ENCODE measurements around the gene LDB2. TPM values are rescaled to one million over a fixed set of nuclear protein-coding genes. Genes with fewer than 3 reads are reported as not detected.

LDB2 gene
- total RNA-seq, 2 experiments from 2014 or later: not detected

- H3K9me3 Mint-ChIP-seq: no peaks in the 10 kb centered on the region
Measured at GRCh38 chr4:16710198-16710597, 188.2 kb downstream of the LDB2 start.

GRCh38 chr4:16707874-16708273 is 190.6 kb downstream of the LDB2 start:
- H3K9me3 Mint-ChIP-seq: no peaks in the 10 kb centered on the region
- no peak for DNase-seq
- no peak overlapping the region for H3K4me3 Mint-ChIP-seq
- intact Hi-C loops (cut with micrococcal nuclease): no loop called here
- no peaks in the 10 kb centered on the region for H3K36me3 Mint-ChIP-seq
- no peaks in the 10 kb centered on the region for H3K4me1 Mint-ChIP-seq (ENCODE audit: low read depth)
- H3K27me3 Mint-ChIP-seq: no peaks in the 10 kb centered on the region
- no peak overlapping the region for H3K27ac Mint-ChIP-seq
- CTCF ChIA-PET: no interaction called here
- POLR2A ChIA-PET: no interaction called here

More at GRCh38 chr4:16710198-16710597, 188.2 kb downstream of the LDB2 start:
- no peaks in the 10 kb centered on the region for H3K27me3 Mint-ChIP-seq
- H3K4me3 Mint-ChIP-seq: no peak overlapping the region
- POLR2A ChIA-PET: no interaction called here
- no peak for DNase-seq
- CTCF ChIA-PET: no interaction called here
- intact Hi-C loops (cut with micrococcal nuclease): no loop called here
- H3K27ac Mint-ChIP-seq: no peak overlapping the region
- no peaks in the 10 kb centered on the region for H3K4me1 Mint-ChIP-seq (ENCODE audit: low read depth)
- H3K36me3 Mint-ChIP-seq: no peaks in the 10 kb centered on the region

DNA sequence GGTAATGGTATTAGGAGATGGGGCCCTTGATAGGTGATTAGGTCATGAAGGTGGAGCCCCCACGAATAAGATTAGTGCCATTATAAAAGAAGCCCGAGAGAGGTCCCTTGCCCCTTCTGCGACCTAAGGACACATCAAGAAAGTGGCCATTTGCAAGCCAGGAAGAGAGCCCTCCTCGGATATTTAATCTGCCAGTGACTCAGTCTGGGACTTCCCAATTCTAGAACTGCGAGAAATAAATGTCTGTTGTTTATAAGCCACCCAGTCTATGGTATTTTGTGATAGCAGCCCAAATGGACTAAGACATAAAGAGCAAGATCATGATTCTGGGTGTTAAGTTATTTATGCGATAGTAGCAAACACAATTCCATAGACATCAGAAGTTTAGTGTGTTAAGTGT is 192.2 kb downstream of the LDB2 start:
- no peaks in the 10 kb centered on the region for H3K36me3 Mint-ChIP-seq
- H3K4me1 Mint-ChIP-seq (ENCODE audit: low read depth): no peaks in the 10 kb centered on the region
- no peak overlapping the region for H3K27ac Mint-ChIP-seq
- ChIA-PET POLR2A (no interaction called here), CTCF (no interaction called here)
- no peaks in the 10 kb centered on the region for H3K9me3 Mint-ChIP-seq
- H3K27me3 Mint-ChIP-seq: no peaks in the 10 kb centered on the region
- no peak for DNase-seq
- H3K4me3 Mint-ChIP-seq: no peak overlapping the region
- intact Hi-C loops (cut with micrococcal nuclease): no loop called here

GRCh38 chr4:16705341-16705740 is 193.1 kb downstream of the LDB2 start:
- H3K9me3 Mint-ChIP-seq: no peaks in the 10 kb centered on the region
- no peak overlapping the region for H3K27ac Mint-ChIP-seq
- H3K27me3 Mint-ChIP-seq: no peaks in the 10 kb centered on the region
- no peaks in the 10 kb centered on the region for H3K4me1 Mint-ChIP-seq (ENCODE audit: low read depth)
- no peaks in the 10 kb centered on the region for H3K36me3 Mint-ChIP-seq
- H3K4me3 Mint-ChIP-seq: no peak overlapping the region
- intact Hi-C loops (cut with micrococcal nuclease): no loop called here
- ChIA-PET CTCF (no interaction called here), POLR2A (no interaction called here)
- no peak for DNase-seq

GRCh38 chr4:16704489-16704888 is 194.0 kb downstream of the LDB2 start:
- CTCF ChIA-PET: no interaction called here
- Mint-ChIP-seq H3K4me1 (ENCODE audit: low read depth) (no peaks in the 10 kb centered on the region), H3K27ac (no peak overlapping the region), H3K9me3 (no peaks in the 10 kb centered on the region), H3K36me3 (no peaks in the 10 kb centered on the region), H3K27me3 (no peaks in the 10 kb centered on the region), H3K4me3 (no peak overlapping the region)
- intact Hi-C loops (cut with micrococcal nuclease): no loop called here
- POLR2A ChIA-PET: no interaction called here
- DNase-seq: no peak

- H3K9me3 Mint-ChIP-seq: no peaks in the 10 kb centered on the region
- H3K4me1 Mint-ChIP-seq (ENCODE audit: low read depth): no peaks in the 10 kb centered on the region
- DNase-seq: no peak
- H3K27ac Mint-ChIP-seq: no peak overlapping the region
- no peaks in the 10 kb centered on the region for H3K36me3 Mint-ChIP-seq
- ChIA-PET CTCF (no interaction called here), POLR2A (no interaction called here)
- no peaks in the 10 kb centered on the region for H3K27me3 Mint-ChIP-seq
- no peak overlapping the region for H3K4me3 Mint-ChIP-seq
- intact Hi-C loops (cut with micrococcal nuclease): no loop called here
Measured at GRCh38 chr4:16695896-16696295, 202.5 kb downstream of the LDB2 start.

- Mint-ChIP-seq H3K9me3 (no peaks in the 10 kb centered on the region), H3K4me1 (ENCODE audit: low read depth) (no peaks in the 10 kb centered on the region), H3K27me3 (no peaks in the 10 kb centered on the region), H3K4me3 (no peak overlapping the region), H3K27ac (no peak overlapping the region), H3K36me3 (no peaks in the 10 kb centered on the region)
- no peak for DNase-seq
- ChIA-PET POLR2A (no interaction called here), CTCF (no interaction called here)
- intact Hi-C loops (cut with micrococcal nuclease): no loop called here
Measured at GRCh38 chr4:16694884-16695276, 203.6 kb downstream of the LDB2 start.

DNA sequence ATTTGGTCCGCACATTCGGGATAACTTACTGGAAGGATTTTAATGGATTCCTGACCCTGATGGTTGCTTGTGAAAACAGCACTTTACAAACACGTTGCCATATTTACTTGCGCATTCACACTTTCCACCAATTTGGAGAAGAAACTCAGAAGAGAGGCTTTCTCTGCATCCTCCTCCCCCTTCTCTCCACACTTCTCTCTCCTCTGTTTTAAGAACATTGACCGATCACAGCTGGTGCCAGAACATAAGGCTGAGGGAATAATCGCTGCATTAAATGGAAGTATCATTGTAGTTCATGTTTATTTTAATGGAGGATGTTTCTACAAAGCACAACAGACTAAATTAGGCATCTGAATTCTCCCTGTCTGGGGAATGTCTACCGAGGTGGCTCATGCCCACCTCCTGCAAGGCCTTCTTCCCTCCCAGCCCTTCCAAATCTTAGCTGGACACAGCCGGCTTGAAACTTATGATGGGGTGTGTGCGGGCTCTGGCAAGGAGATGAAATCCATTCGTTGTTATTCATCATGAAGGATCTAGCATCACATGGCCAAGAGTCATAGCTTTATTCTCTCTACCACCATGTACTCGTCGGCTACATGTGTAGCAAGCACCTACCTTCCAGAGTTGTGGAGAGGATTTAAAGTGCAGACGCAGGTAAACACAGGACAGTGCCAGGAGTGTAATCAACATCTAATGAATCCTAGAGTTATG is 204.1 kb downstream of the LDB2 start:
- ChIA-PET CTCF (no interaction called here), POLR2A (no interaction called here)
- DNase-seq: no peak
- Mint-ChIP-seq H3K27ac (no peak overlapping the region), H3K4me1 (ENCODE audit: low read depth) (no peaks in the 10 kb centered on the region), H3K9me3 (no peaks in the 10 kb centered on the region), H3K4me3 (no peak overlapping the region), H3K27me3 (no peaks in the 10 kb centered on the region), H3K36me3 (no peaks in the 10 kb centered on the region)
- intact Hi-C loops (cut with micrococcal nuclease): no loop called here

GRCh38 chr4:16693641-16694040 is 204.8 kb downstream of the LDB2 start:
- H3K27ac Mint-ChIP-seq: no peak overlapping the region
- H3K27me3 Mint-ChIP-seq: no peaks in the 10 kb centered on the region
- no peaks in the 10 kb centered on the region for H3K36me3 Mint-ChIP-seq
- intact Hi-C loops (cut with micrococcal nuclease): no loop called here
- POLR2A ChIA-PET: no interaction called here
- no peak for DNase-seq
- H3K4me1 Mint-ChIP-seq (ENCODE audit: low read depth): no peaks in the 10 kb centered on the region
- CTCF ChIA-PET: no interaction called here
- no peaks in the 10 kb centered on the region for H3K9me3 Mint-ChIP-seq
- no peak overlapping the region for H3K4me3 Mint-ChIP-seq

DNA sequence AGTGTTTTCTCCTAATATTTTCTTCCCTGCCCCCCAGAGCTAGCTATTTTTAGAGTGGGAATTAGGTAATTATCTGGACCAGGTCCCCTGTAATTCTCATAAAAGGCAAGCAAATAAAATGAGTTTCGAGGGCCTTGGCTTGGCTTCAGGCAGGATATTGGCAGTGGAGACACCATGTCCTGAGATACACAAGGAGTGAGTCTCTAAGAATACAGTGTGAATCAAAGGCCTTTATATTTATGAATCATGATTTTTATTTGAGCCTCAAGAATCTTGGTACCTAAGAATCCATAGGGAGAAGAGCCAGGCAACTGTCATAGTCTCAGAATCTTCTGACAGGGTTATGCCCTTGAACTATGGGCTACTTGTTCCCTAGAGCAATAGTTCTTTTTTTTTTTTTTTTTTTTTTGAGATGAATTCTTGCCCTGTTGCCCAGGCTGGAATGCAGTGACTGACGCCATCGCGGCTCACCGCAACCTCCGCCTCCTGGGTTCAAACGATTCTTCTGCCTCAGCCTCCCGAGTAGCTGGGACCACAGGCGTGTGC is 205.4 kb downstream of the LDB2 start:
- no peak for DNase-seq
- ChIA-PET POLR2A (no interaction called here), CTCF (no interaction called here)
- H3K9me3 Mint-ChIP-seq: no peaks in the 10 kb centered on the region
- H3K4me3 Mint-ChIP-seq: no peak overlapping the region
- intact Hi-C loops (cut with micrococcal nuclease): no loop called here
- no peaks in the 10 kb centered on the region for H3K4me1 Mint-ChIP-seq (ENCODE audit: low read depth)
- no peak overlapping the region for H3K27ac Mint-ChIP-seq
- H3K27me3 Mint-ChIP-seq: no peaks in the 10 kb centered on the region
- no peaks in the 10 kb centered on the region for H3K36me3 Mint-ChIP-seq

- Mint-ChIP-seq H3K4me3 (no peak overlapping the region), H3K4me1 (ENCODE audit: low read depth) (no peaks in the 10 kb centered on the region), H3K9me3 (no peaks in the 10 kb centered on the region), H3K36me3 (no peaks in the 10 kb centered on the region), H3K27ac (no peak overlapping the region), H3K27me3 (no peaks in the 10 kb centered on the region)
- DNase-seq: no peak
- CTCF ChIA-PET: no interaction called here
- POLR2A ChIA-PET: no interaction called here
- intact Hi-C loops (cut with micrococcal nuclease): no loop called here
Measured at GRCh38 chr4:16692524-16692923, 205.9 kb downstream of the LDB2 start.

DNA sequence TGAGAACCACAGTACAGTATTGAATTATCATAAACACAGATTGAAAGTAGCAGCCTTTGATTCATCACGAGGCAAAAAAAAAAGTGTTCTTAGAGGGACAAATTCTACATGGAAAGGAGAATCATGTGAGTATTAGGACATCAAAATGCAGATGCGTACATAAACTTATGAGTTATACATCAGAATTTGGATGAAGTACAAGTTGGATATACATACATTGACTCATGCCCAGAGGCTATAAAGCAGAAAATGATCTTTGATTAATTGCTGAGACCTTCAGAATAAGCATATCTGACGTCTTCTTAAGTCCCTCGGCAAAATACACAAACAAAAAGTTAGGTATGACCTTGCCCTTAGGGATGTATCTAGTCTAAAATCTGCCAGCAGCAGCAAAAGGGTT is 206.4 kb downstream of the LDB2 start:
- no peaks in the 10 kb centered on the region for H3K27me3 Mint-ChIP-seq
- H3K4me1 Mint-ChIP-seq (ENCODE audit: low read depth): no peaks in the 10 kb centered on the region
- ChIA-PET CTCF (no interaction called here), POLR2A (no interaction called here)
- no peaks in the 10 kb centered on the region for H3K36me3 Mint-ChIP-seq
- DNase-seq: no peak
- no peak overlapping the region for H3K4me3 Mint-ChIP-seq
- H3K9me3 Mint-ChIP-seq: no peaks in the 10 kb centered on the region
- no peak overlapping the region for H3K27ac Mint-ChIP-seq
- intact Hi-C loops (cut with micrococcal nuclease): no loop called here

GRCh38 chr4:16691450-16691849 is 207.0 kb downstream of the LDB2 start:
- ChIA-PET CTCF (no interaction called here), POLR2A (no interaction called here)
- Mint-ChIP-seq H3K4me1 (ENCODE audit: low read depth) (no peaks in the 10 kb centered on the region), H3K36me3 (no peaks in the 10 kb centered on the region), H3K4me3 (no peak overlapping the region), H3K27ac (no peak overlapping the region), H3K9me3 (no peaks in the 10 kb centered on the region), H3K27me3 (no peaks in the 10 kb centered on the region)
- no peak for DNase-seq
- intact Hi-C loops (cut with micrococcal nuclease): no loop called here

Data from activated CD4-positive, alpha-beta memory T cell treated with anti-CD3 and anti-CD28 coated beads for 36 hours (primary cell).